Neural crest cell (in vitro differentiated cells): Measurements from ENCODE around the gene HSPA4L. TPM values are rescaled to one million over a fixed set of nuclear protein-coding genes. Genes with fewer than 3 reads are reported as not detected.
A peak's percentile ranks its signal among the peaks of the same experiment; 100 is the strongest.

ENCODE experiments used
- DNase-seq: peaks from one replicate; pipeline ENCODE4 v3.0.0; 2021; ENCODE audit warnings: low read depth, mixed read lengths, low spot score
- H3K27ac Mint-ChIP-seq: one replicate; pipeline ENCODE4 v1.8.0; 2021; ENCODE audit warnings: mild to moderate bottlenecking, mixed read lengths; ENCODE audit not compliant: unreplicated experiment
- H3K27me3 Mint-ChIP-seq: 2 replicates; pipeline ENCODE4 v1.8.0; 2021; ENCODE audit warnings: low read depth, mild to moderate bottlenecking, mixed read lengths
- H3K36me3 Mint-ChIP-seq: 2 replicates; pipeline ENCODE4 v1.8.0; 2021; ENCODE audit warnings: low read depth, mild to moderate bottlenecking, mixed read lengths
- H3K4me1 Mint-ChIP-seq: 2 replicates; pipeline ENCODE4 v1.8.0; 2021; ENCODE audit warnings: mixed read lengths
- H3K4me3 Mint-ChIP-seq: one replicate; pipeline ENCODE4 v1.8.0; 2021; ENCODE audit warnings: mild to moderate bottlenecking, mixed read lengths
- H3K9me3 Mint-ChIP-seq: 2 replicates; pipeline ENCODE4 v1.8.0; 2021; ENCODE audit warnings: mixed read lengths
- total RNA-seq: library from RNA; stranded (reverse); gene quantifications from 2 replicates; pipeline ENCODE4 v1.2.1, GENCODE V29; 2021
- TF ChIP-seq, protein P1 (sequence below): fragments of 200-600 bp; sonication (generic); conservative IDR thresholded peaks from 2 replicates; pipeline ENCODE4 v1.5.0; 2021; ENCODE audit warnings: antibody characterized with exemption, mild to moderate bottlenecking

HSPA4L gene
- total RNA-seq, 1 donor from 2014 or later = 7.7 TPM

DNA sequence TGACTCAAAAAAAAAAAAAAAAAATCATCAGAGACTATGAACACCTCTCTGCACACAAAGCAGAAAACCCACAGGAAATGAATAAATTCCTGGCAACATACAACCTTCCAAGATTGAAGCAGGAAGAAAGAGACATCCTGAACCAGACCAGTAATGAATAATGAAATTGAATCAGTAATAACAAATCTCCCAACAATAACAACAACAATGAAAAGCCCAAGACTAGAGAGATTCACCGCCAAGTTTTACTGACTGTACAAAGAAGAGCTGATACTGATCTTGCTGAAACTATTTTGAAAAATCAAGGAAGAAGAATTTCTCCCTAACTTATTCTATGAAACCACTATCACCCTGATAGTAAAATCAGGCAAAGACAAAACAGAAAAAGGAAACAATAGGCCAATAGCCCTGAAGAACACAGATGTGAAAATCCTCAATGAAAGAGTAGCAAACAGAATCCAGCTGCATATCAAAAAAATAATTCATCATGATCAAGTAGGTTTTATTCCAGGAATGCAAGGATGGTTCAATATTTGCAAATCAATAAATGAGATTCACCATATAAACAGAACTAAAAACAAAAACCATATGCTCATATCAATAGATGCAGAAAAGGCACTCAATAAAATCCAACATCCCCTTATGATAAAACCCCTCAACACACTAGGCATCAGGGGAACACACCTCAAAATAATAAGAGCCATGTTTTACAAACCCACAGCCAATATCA, 67.5 kb downstream of the HSPA4L start:
- H3K27me3 Mint-ChIP-seq = no peaks in the 10 kb centered on the region
- H3K9me3 Mint-ChIP-seq = peaks cover 36% of the 10 kb centered on the region
- H3K4me1 Mint-ChIP-seq = no peaks in the 10 kb centered on the region
- H3K36me3 Mint-ChIP-seq = peaks cover 58% of the 10 kb centered on the region
- no peak for DNase-seq
- H3K4me3 Mint-ChIP-seq = no peak overlapping the region
- H3K27ac Mint-ChIP-seq = no peak overlapping the region
- TF ChIP-seq, protein P1, sequence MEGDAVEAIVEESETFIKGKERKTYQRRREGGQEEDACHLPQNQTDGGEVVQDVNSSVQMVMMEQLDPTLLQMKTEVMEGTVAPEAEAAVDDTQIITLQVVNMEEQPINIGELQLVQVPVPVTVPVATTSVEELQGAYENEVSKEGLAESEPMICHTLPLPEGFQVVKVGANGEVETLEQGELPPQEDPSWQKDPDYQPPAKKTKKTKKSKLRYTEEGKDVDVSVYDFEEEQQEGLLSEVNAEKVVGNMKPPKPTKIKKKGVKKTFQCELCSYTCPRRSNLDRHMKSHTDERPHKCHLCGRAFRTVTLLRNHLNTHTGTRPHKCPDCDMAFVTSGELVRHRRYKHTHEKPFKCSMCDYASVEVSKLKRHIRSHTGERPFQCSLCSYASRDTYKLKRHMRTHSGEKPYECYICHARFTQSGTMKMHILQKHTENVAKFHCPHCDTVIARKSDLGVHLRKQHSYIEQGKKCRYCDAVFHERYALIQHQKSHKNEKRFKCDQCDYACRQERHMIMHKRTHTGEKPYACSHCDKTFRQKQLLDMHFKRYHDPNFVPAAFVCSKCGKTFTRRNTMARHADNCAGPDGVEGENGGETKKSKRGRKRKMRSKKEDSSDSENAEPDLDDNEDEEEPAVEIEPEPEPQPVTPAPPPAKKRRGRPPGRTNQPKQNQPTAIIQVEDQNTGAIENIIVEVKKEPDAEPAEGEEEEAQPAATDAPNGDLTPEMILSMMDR = no peak

DNA sequence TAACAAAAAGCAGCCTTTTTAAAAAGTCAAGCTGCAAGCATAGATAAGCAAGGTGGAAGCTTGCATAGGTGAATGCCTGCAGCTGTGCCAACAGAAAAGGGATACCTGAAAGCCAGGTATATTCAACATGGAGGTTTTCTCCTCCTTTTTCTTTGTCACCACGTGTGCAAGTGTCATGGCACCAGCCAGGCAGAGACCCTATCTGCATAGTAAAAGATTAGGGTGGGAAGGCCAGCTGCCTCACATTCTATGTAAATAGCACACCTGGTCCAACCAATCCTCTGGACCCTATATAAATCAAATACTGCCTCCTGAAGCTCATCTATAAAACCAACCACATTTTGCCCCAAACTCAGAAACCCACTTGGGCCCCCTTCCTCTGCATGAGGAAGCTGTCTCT, 70.5 kb downstream of the HSPA4L start:
- H3K27ac Mint-ChIP-seq = no peak overlapping the region
- TF ChIP-seq, protein P1 = no peak
- H3K9me3 Mint-ChIP-seq = peaks cover 32% of the 10 kb centered on the region
- DNase-seq = no peak
- peaks cover 4% of the 10 kb centered on the region for H3K4me1 Mint-ChIP-seq
- H3K36me3 Mint-ChIP-seq = peaks cover 58% of the 10 kb centered on the region
- no peak overlapping the region for H3K4me3 Mint-ChIP-seq
- H3K27me3 Mint-ChIP-seq = no peaks in the 10 kb centered on the region

DNA sequence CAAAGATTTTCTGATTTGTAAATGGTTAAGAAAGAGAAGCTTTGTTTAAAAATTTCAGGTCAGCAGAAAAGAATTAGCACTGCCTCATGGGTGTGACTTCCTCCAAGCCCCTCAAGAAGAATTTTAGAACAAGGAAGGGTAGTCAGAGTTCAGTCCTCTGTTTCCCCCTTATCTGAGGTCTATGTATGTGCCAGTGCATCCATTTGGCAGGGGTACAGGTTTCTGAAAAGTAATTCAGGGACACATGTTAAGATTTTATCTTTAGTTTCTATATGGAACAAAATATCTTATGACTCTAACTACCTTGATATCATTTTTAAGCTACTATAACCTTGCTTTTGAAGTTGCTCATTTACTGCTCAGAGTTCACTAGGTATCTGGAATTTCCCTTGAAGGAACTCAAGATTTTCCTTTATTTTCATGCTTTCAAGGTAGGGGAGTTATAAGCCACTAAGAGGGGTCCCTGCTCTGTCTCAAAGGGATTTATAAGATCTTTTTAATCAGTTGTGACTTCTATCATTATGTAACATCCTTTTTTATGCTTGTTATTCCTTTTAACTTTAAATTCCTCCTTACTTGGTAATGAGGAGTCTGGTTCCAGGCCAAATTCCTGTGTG, 74.2 kb downstream of the HSPA4L start:
- TF ChIP-seq, protein P1 = no peak
- Mint-ChIP-seq H3K27ac (no peak overlapping the region), H3K4me1 (peaks cover 4% of the 10 kb centered on the region), H3K9me3 (peaks cover 32% of the 10 kb centered on the region), H3K36me3 (peaks cover 53% of the 10 kb centered on the region), H3K4me3 (no peak overlapping the region), H3K27me3 (no peaks in the 10 kb centered on the region)
- no peak for DNase-seq

DNA sequence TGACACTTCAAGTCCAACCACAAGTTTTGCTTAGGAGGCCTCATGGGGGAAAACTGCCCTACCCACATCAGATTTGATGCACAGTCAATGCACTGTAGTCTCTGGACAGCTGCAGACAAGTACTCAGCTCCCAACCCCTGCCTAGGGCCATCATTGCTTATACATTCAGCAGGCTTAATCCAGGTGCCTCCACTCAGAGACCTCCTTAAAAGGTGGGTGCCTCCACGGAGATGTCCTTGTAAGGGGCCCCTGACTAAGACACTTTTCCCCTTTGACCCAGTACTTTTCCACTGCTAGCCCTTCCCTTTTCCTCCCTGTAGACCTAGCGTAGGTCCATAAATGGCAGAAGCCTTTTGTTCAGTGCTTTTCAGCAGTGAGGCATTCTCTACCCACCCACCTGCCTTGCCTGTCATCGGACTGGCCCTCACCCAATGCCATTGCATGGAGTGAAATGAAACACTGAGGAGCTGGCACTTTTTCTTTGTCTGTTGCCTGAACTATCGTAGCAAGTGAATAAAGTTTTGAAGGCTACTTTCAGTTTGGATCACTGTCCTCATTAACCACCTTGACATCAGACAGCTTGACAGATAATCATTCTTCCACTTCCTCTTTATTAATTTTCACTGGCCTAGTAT, 74.8 kb downstream of the HSPA4L start:
- Mint-ChIP-seq H3K36me3 (peaks cover 50% of the 10 kb centered on the region), H3K4me1 (peaks cover 4% of the 10 kb centered on the region), H3K27ac (peak overlapping the region; percentile 83), H3K27me3 (no peaks in the 10 kb centered on the region), H3K4me3 (no peak overlapping the region), H3K9me3 (peaks cover 28% of the 10 kb centered on the region)
- TF ChIP-seq, protein P1 = no peak
- DNase-seq = no peak

DNA sequence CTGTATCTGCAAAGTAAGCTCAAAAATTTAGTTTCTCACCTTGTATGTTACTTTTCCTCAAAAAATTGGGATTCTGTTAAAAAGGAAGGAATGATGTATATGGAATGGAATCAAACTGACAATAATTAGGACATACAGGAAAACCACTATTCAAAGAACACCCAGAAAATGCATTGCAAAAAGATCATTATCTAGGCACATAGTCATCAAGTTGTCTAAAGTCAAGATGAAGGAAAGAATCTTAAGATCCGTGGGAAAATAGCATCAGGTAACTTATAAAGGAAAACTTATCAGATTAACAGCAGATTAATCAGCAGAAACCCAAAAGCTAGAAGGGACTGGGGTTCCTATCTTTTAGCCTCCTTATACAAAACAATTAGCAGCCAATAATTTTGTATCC, 75.5 kb downstream of the HSPA4L start:
- no peak overlapping the region for H3K27ac Mint-ChIP-seq
- H3K9me3 Mint-ChIP-seq = peaks cover 29% of the 10 kb centered on the region
- H3K36me3 Mint-ChIP-seq = peaks cover 51% of the 10 kb centered on the region
- peaks cover 4% of the 10 kb centered on the region for H3K4me1 Mint-ChIP-seq
- DNase-seq = no peak
- no peaks in the 10 kb centered on the region for H3K27me3 Mint-ChIP-seq
- TF ChIP-seq, protein P1 = no peak
- no peak overlapping the region for H3K4me3 Mint-ChIP-seq
